Cardiac fibroblast (primary cell): ENCODE measurements around the gene SMAD7.

Experiments
- DNase-seq, 2 donors: peaks; one replicate each; pipeline versions ENCODE4 v3.0.0 to v3.0.0-alpha.2; 2010; ENCODE audit warnings: low read depth in 2 of 2
- H3K4me3 ChIP-seq, 2 donors: replicated peaks in 1 of 2; 1 replicate in 1 of 2; 2 replicates in 1 of 2; pipeline ENCODE4 v1.5.1; 2011; ENCODE audit warnings: low read depth in 2 of 2, low read length in 2 of 2, mild to moderate bottlenecking in 2 of 2, moderate library complexity in 1 of 2
- CTCF ChIP-seq: IDR thresholded peaks from one replicate; pipeline ENCODE4 v1.5.1; 2011; ENCODE audit warnings: low read depth, mild to moderate bottlenecking, low read length, inconsistent platforms

Gene SMAD7

GRCh38 chr18:48991319-48991660, 40.5 kb upstream of the SMAD7 start:
- no peak overlapping the region for H3K4me3 ChIP-seq
- DNase-seq: no peak
- TF ChIP-seq CTCF: no peak

GRCh38 chr18:48990481-48991318, 39.9 kb upstream of the SMAD7 start:
- TF ChIP-seq CTCF: no peak
- DNase-seq: peak in 1 of 2 donors; percentile 72
- H3K4me3 ChIP-seq: no peak overlapping the region

GRCh38 chr18:48989304-48990303, 38.8 kb upstream of the SMAD7 start:
- TF ChIP-seq CTCF: no peak
- no peak overlapping the region for H3K4me3 ChIP-seq
- DNase-seq: no peak

GRCh38 chr18:48988508-48989303, 37.9 kb upstream of the SMAD7 start:
- no peak overlapping the region for H3K4me3 ChIP-seq
- no peak for DNase-seq
- TF ChIP-seq CTCF: no peak

- no peak for DNase-seq
- TF ChIP-seq CTCF: no peak
- H3K4me3 ChIP-seq: no peak overlapping the region
Measured at GRCh38 chr18:48987821-48988220, 37.1 kb upstream of the SMAD7 start.
